PFSK-1 (cell line): ENCODE measurements around the gene RBM17.

Source experiments
- FOXP2 ChIP-seq: optimal IDR thresholded peaks from 2 replicates; pipeline ENCODE3; 2011; ENCODE audit warnings: borderline replicate concordance, control low read depth, inconsistent platforms; ENCODE audit not compliant: insufficient read depth; ENCODE audit errors: extremely low read length, extremely low read depth
- POLR2AphosphoS5 ChIP-seq: IDR thresholded peaks from 2 replicates; pipeline ENCODE4 v1.6.1; 2012; ENCODE audit warnings: low read depth, mild to moderate bottlenecking, control low read depth, low read length, moderate library complexity
- SIN3A ChIP-seq: IDR thresholded peaks from 2 replicates; pipeline ENCODE4 v1.6.1; 2012; ENCODE audit warnings: mild to moderate bottlenecking, low read length, moderate library complexity, borderline replicate concordance; ENCODE audit not compliant: insufficient read depth
- TAF1 ChIP-seq: IDR thresholded peaks from 2 replicates; pipeline ENCODE4 v1.6.1; 2012; ENCODE audit warnings: low read length, control low read depth, borderline replicate concordance; ENCODE audit not compliant: insufficient read depth
- TF ChIP-seq, protein P1 (sequence below), 2 experiments: IDR thresholded peaks; 2 replicates each; pipeline versions ENCODE4 v1.6.1 to v1.8.0; 2011 to 2012; ENCODE audit warnings: low read depth in 2 of 2, low read length in 2 of 2, control low read depth in 1 of 2, inconsistent platforms in 1 of 2, mild to moderate bottlenecking in 1 of 2, moderate library complexity in 1 of 2; ENCODE audit not compliant: insufficient read depth in 1 of 2

Gene RBM17

GRCh38 chr10:6071181-6072175, 17.4 kb upstream of the RBM17 start:
- no peak for TF ChIP-seq SIN3A
- TF ChIP-seq, protein P1, sequence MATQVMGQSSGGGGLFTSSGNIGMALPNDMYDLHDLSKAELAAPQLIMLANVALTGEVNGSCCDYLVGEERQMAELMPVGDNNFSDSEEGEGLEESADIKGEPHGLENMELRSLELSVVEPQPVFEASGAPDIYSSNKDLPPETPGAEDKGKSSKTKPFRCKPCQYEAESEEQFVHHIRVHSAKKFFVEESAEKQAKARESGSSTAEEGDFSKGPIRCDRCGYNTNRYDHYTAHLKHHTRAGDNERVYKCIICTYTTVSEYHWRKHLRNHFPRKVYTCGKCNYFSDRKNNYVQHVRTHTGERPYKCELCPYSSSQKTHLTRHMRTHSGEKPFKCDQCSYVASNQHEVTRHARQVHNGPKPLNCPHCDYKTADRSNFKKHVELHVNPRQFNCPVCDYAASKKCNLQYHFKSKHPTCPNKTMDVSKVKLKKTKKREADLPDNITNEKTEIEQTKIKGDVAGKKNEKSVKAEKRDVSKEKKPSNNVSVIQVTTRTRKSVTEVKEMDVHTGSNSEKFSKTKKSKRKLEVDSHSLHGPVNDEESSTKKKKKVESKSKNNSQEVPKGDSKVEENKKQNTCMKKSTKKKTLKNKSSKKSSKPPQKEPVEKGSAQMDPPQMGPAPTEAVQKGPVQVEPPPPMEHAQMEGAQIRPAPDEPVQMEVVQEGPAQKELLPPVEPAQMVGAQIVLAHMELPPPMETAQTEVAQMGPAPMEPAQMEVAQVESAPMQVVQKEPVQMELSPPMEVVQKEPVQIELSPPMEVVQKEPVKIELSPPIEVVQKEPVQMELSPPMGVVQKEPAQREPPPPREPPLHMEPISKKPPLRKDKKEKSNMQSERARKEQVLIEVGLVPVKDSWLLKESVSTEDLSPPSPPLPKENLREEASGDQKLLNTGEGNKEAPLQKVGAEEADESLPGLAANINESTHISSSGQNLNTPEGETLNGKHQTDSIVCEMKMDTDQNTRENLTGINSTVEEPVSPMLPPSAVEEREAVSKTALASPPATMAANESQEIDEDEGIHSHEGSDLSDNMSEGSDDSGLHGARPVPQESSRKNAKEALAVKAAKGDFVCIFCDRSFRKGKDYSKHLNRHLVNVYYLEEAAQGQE (IDR thresholded peaks at IDR 0.05; ENCODE audit: insufficient read depth in 1 of 2, low read depth in 2 of 2, low read length in 2 of 2): no peak
- TF ChIP-seq POLR2AphosphoS5: no peak
- no peak for TF ChIP-seq FOXP2
- no peak for TF ChIP-seq TAF1

DNA sequence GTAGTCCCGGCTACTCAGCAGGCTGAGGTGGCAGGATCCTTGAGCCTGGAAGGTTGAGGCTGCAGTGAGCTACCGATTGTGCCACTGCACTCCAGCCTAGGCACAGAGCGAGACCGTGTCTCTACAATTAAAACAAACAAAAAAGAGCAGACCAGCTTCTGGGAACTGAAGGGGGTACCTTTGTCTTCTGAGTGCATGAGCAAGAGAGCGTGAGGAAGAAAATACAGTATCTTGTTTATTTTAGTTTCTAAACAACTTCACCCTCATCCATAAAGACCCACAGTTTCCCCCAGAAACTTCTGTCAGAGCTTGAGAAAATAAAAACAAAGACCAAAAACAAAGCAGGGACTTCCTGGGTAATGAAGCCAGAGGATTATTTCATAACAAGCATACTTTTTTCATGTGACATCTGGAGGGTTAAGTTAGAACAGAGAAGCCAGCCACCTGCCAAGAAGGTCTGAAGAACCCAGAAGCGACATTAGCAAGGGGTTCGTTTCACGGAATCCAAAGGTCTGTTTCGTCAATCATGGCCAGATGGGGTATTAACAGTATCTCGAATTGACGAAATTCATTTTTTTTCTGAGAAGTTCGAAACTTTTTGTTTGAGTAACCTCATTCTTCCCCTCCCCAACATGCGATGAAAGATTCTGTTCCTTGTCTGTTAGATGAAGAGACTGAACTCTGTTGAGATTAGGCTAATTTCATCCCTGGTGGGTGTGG, 16.5 kb upstream of the RBM17 start:
- TF ChIP-seq POLR2AphosphoS5 (no peak), FOXP2 (no peak), SIN3A (no peak), TAF1 (no peak)
- TF ChIP-seq, protein P1 (IDR thresholded peaks at IDR 0.05; ENCODE audit: insufficient read depth in 1 of 2, low read depth in 2 of 2, low read length in 2 of 2): no peak

DNA sequence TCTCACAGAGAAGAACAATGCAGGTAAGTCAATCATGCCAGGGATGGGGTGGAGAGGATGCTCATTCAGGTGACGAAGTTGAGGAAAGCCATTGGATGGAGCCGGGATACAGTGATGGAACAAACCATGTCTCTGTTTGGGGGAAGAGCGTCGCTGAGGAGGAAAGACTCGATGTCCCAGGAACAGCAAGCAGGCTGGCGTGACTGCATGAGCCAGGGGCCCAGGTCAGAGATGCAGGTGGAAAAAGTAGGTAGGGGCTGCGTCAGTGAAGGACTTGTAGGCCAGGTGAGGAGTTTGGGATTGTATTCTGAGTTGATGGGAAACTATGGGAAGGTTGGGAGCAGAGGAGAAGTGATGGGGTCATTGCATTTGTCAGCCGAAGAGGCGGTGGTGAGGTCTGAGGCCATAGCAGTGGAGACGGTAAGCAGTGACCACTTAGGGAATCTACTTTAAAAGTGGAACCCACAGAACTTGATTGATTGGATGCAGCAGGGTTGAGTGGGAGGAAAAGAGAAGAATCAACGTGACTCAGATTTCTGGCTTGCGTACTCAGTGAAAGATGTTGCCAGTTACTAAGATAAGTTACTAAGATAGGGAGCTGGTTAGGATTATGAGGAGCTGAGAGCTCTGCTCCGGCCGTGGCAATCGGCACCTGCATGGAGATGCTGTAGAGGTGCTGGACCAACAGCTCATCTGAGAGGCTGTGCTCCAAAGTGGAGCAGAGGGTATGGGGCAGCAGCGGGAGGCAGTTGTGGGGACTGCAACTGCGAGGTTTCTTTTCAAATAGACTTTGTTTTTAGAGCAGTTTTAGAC, 14.1 kb upstream of the RBM17 start:
- TF ChIP-seq POLR2AphosphoS5 (no peak), SIN3A (no peak)
- TF ChIP-seq, protein P1 (IDR thresholded peaks at IDR 0.05; ENCODE audit: insufficient read depth in 1 of 2, low read depth in 2 of 2, low read length in 2 of 2): no peak

DNA sequence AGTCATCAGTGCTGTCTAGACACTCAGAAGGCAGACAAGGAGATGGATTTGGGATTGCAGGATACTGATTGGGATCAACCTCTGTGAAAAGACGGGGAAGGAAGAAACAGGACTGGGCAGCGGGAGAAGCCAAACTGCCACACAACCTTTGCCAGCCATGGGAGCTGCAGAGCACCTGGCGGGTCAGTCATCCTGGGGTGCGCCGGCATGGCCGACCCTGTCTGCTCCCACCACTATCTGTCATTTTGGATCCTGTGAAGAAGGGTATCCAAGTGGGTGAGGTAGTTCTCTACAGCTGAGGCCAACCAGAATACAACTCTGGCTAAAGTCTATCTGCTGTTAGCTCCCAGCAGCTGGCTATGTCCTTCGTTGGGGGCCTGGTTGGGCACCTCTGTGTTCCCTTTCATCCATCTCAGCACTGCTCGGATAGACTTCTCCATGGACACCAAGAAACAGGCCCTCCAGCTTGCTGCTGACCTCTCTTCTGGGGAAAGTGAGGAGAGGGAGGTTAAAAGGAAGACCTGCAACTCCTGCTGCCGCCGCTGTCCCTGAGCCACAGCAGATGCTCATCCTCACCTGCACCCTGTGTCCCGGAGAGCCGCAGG, 11.7 kb upstream of the RBM17 start:
- TF ChIP-seq, protein P1 (IDR thresholded peaks at IDR 0.05; ENCODE audit: insufficient read depth in 1 of 2, low read depth in 2 of 2, low read length in 2 of 2): no peak
- no peak for TF ChIP-seq FOXP2
- no peak for TF ChIP-seq TAF1
- TF ChIP-seq POLR2AphosphoS5: no peak
- no peak for TF ChIP-seq SIN3A
